ENCODE results near the gene KCNJ10.

GRCh38 chr1:160009801-160010200 is 60.2 kb downstream of the KCNJ10 start:
- TF ChIP-seq CTCF (conservative IDR thresholded peaks at IDR 0.05 in 1 of 2, IDR thresholded peaks at IDR 0.05 in 1 of 2; ENCODE audit: extremely low read depth in 1 of 2, insufficient read depth in 1 of 2, low read depth in 1 of 2, low read length in 2 of 2) (no peak), EZH2 (IDR thresholded peaks at IDR 0.05; ENCODE audit: borderline replicate concordance, low read length) (no peak)
